ENCODE measurements around the gene VPS51. TPM values are rescaled to one million over a fixed set of nuclear protein-coding genes. Genes with fewer than 3 reads are reported as not detected.
A peak's percentile ranks its signal among the peaks of the same experiment; 100 is the strongest.

VPS51 gene
- total RNA-seq, 2 experiments from 2014 or later, result 119 to 214 TPM

- CTCF ChIA-PET (ENCODE audit: unreplicated experiment), result no interaction called here
- H4K20me1 ChIP-seq (ENCODE audit: insufficient read depth, low read length), result no peaks in the 10 kb centered on the region
- intact Hi-C loops (cut with micrococcal nuclease; ENCODE audit: unreplicated experiment), result no loop called here
- no peak overlapping the region for H3K27ac ChIP-seq (ENCODE audit: low read depth, low read length, poor library complexity, severe bottlenecking)
- no peak overlapping the region for H3K4me3 ChIP-seq (ENCODE audit: low read depth, low read length, poor library complexity, severe bottlenecking)
- no TSS peak for BruUV-seq (replicated peaks)
- no peaks in the 10 kb centered on the region; the same call in 1 of the 2 replicates for H3K36me3 ChIP-seq (ENCODE audit: insufficient read depth, low read length)
- H3K9me2 ChIP-seq (ENCODE audit: insufficient read depth, low read length), result no peaks in the 10 kb centered on the region
- peak overlapping the region; percentile 1; the same call in 1 of the 2 replicates for H2AFZ ChIP-seq (ENCODE audit: low read length)
- peaks cover 15% of the 10 kb centered on the region; the same call in 1 of the 2 replicates for H3K9me3 ChIP-seq (ENCODE audit: low read length)
- POLR2A ChIA-PET, result no interaction called here
- no peaks in the 10 kb centered on the region for H3K79me2 ChIP-seq (ENCODE audit: insufficient read depth, low read depth, low read length)
- peaks cover 27% of the 10 kb centered on the region for H3K4me1 ChIP-seq (ENCODE audit: insufficient read depth, low read length, poor library complexity, severe bottlenecking)
- no peak for TF ChIP-seq EZH2phosphoT487 (IDR thresholded peaks at IDR 0.05; ENCODE audit: borderline replicate concordance, low read depth, low read length)
- no peak for TF ChIP-seq CTCF (conservative IDR thresholded peaks at IDR 0.05; ENCODE audit: low read length)
- DNase-seq (ENCODE audit: low spot score), result no peak
- no peak overlapping the region for H3K4me2 ChIP-seq (ENCODE audit: low read length)
These were observed 54.7 kb downstream of the VPS51 start for GRCh38 chr11:65150509-65151299.

- Histone ChIP-seq H3K4me2 (ENCODE audit: low read length) (no peak overlapping the region), H3K36me3 (ENCODE audit: insufficient read depth, low read length) (no peaks in the 10 kb centered on the region; the same call in 1 of the 2 replicates), H3K27ac (ENCODE audit: low read depth, low read length, poor library complexity, severe bottlenecking) (no peak overlapping the region), H3K9me3 (ENCODE audit: low read length) (peaks cover 12% of the 10 kb centered on the region; the same call in 1 of the 2 replicates), H3K9me2 (ENCODE audit: insufficient read depth, low read length) (no peaks in the 10 kb centered on the region), H3K4me3 (ENCODE audit: low read depth, low read length, poor library complexity, severe bottlenecking) (no peak overlapping the region), H4K20me1 (ENCODE audit: insufficient read depth, low read length) (no peaks in the 10 kb centered on the region), H3K4me1 (ENCODE audit: insufficient read depth, low read length, poor library complexity, severe bottlenecking) (peaks cover 20% of the 10 kb centered on the region), H3K79me2 (ENCODE audit: insufficient read depth, low read depth, low read length) (no peaks in the 10 kb centered on the region), H2AFZ (ENCODE audit: low read length) (peak overlapping the region; percentile 1; the same call in 1 of the 2 replicates)
- no peak for DNase-seq (ENCODE audit: low spot score)
- TF ChIP-seq EZH2phosphoT487 (IDR thresholded peaks at IDR 0.05; ENCODE audit: borderline replicate concordance, low read depth, low read length), result no peak
- TF ChIP-seq CTCF (conservative IDR thresholded peaks at IDR 0.05; ENCODE audit: low read length), result no peak
- ChIA-PET POLR2A (no interaction called here), CTCF (ENCODE audit: unreplicated experiment) (no interaction called here)
- intact Hi-C loops (cut with micrococcal nuclease; ENCODE audit: unreplicated experiment), result no loop called here
- BruUV-seq (replicated peaks), result no TSS peak
These were observed 55.4 kb downstream of the VPS51 start for GRCh38 chr11:65151331-65151899.

- Histone ChIP-seq H3K9me2 (ENCODE audit: insufficient read depth, low read length) (no peaks in the 10 kb centered on the region), H3K36me3 (ENCODE audit: insufficient read depth, low read length) (no peaks in the 10 kb centered on the region), H3K9me3 (ENCODE audit: low read length) (peaks cover 5% of the 10 kb centered on the region; the same call in 1 of the 2 replicates), H3K79me2 (ENCODE audit: insufficient read depth, low read depth, low read length) (no peaks in the 10 kb centered on the region), H2AFZ (ENCODE audit: low read length) (peak overlapping the region; percentile 11; the same call in 1 of the 2 replicates), H3K4me2 (ENCODE audit: low read length) (peak overlapping the region; percentile 22; the same call in 1 of the 2 replicates), H4K20me1 (ENCODE audit: insufficient read depth, low read length) (no peaks in the 10 kb centered on the region), H3K27ac (ENCODE audit: low read depth, low read length, poor library complexity, severe bottlenecking) (no peak overlapping the region), H3K4me3 (ENCODE audit: low read depth, low read length, poor library complexity, severe bottlenecking) (no peak overlapping the region), H3K4me1 (ENCODE audit: insufficient read depth, low read length, poor library complexity, severe bottlenecking) (peaks cover 15% of the 10 kb centered on the region)
- CTCF ChIA-PET (ENCODE audit: unreplicated experiment), result no interaction called here
- DNase-seq (ENCODE audit: low spot score), result no peak
- intact Hi-C loops (cut with micrococcal nuclease; ENCODE audit: unreplicated experiment), result no loop called here
- TF ChIP-seq CTCF (conservative IDR thresholded peaks at IDR 0.05; ENCODE audit: low read length) (no peak), EZH2phosphoT487 (IDR thresholded peaks at IDR 0.05; ENCODE audit: borderline replicate concordance, low read depth, low read length) (no peak)
- POLR2A ChIA-PET, result no interaction called here
- BruUV-seq (replicated peaks), result no TSS peak
These were observed 56.1 kb downstream of the VPS51 start for GRCh38 chr11:65152122-65152521.

All from OCI-LY7 (cell line).